GM21723 (cell line): ENCODE measurements around the gene CD59.

ENCODE experiments used
- ATAC-seq: cut with Tn5 transposase; IDR thresholded peaks from one replicate; pipeline ENCODE4 v1.9.1; 2021; ENCODE audit warnings: mild to moderate bottlenecking, moderate library complexity; ENCODE audit not compliant: unreplicated experiment

Gene CD59

GRCh38 chr11:33736148-33736812 lies at the start of gene CD59:
CD59 (minus strand) TSS chr11:33736423; CDS start chr11:33722445, 13,978 bp downstream.
- ATAC-seq: peak; percentile 69

GRCh38 chr11:33785609-33786008 lies 49.4 kb upstream of the CD59 start:
- no peak for ATAC-seq

GRCh38 chr11:33779849-33780528 lies 43.8 kb upstream of the CD59 start:
- ATAC-seq: no peak

- ATAC-seq: no peak
Observed at GRCh38 chr11:33778675-33779074, 42.5 kb upstream of the CD59 start.

GRCh38 chr11:33777906-33778305 lies 41.7 kb upstream of the CD59 start:
- no peak for ATAC-seq

- peak; percentile 26 for ATAC-seq
Observed at GRCh38 chr11:33775832-33776470, 39.7 kb upstream of the CD59 start.

GRCh38 chr11:33775467-33775807 lies 39.2 kb upstream of the CD59 start:
- ATAC-seq: no peak

- no peak for ATAC-seq
Observed at GRCh38 chr11:33774736-33775466, 38.7 kb upstream of the CD59 start.

GRCh38 chr11:33773987-33774735 lies 37.9 kb upstream of the CD59 start, which contains the start of gene FBXO3:
FBXO3 (minus strand) TSS chr11:33774520; CDS start chr11:33774497, 23 bp downstream.
- ATAC-seq: peak; percentile 76

- peak; percentile 32 for ATAC-seq
Observed at GRCh38 chr11:33773404-33773986, 37.3 kb upstream of the CD59 start.

GRCh38 chr11:33772870-33773269 lies 36.6 kb upstream of the CD59 start:
- ATAC-seq: no peak

GRCh38 chr11:33772300-33772699 lies 36.1 kb upstream of the CD59 start:
- no peak for ATAC-seq

- ATAC-seq: no peak
Observed at GRCh38 chr11:33770236-33770635, 34.0 kb upstream of the CD59 start.

GRCh38 chr11:33769542-33769941 lies 33.3 kb upstream of the CD59 start:
- no peak for ATAC-seq

GRCh38 chr11:33767624-33768023 lies 31.4 kb upstream of the CD59 start:
- ATAC-seq: no peak

GRCh38 chr11:33766085-33766484 lies 29.9 kb upstream of the CD59 start:
- no peak for ATAC-seq

- peak; percentile 81 for ATAC-seq
Observed at GRCh38 chr11:33761471-33761870, 25.2 kb upstream of the CD59 start.

- ATAC-seq: peak; percentile 99
Observed at GRCh38 chr11:33753304-33753967, 17.2 kb upstream of the CD59 start.

- ATAC-seq: no peak
Observed at GRCh38 chr11:33751878-33752277, 15.7 kb upstream of the CD59 start.

GRCh38 chr11:33747979-33748378 lies 11.8 kb upstream of the CD59 start:
- ATAC-seq: no peak
